Spinal cord (tissue), 10 donors: ENCODE measurements around the gene AP3S2. TPM values are rescaled to one million over a fixed set of nuclear protein-coding genes. Genes with fewer than 3 reads are reported as not detected.
"Not testable (repeated sequence)": the region's sequence is repeated elsewhere in the genome, so short reads cannot be mapped to it uniquely, and the experiment has no call there.

ENCODE experiments used
- DNase-seq, 6 donors: peaks; one replicate each; pipeline versions ENCODE4 v3.0.0 to v3.0.0-alpha.2; 2013 to 2015; ENCODE audit warnings: low spot score in 6 of 6, low read depth in 4 of 6
- H3K27ac ChIP-seq: one replicate; pipeline ENCODE4 v1.5.1; 2013; ENCODE audit warnings: low read depth, low read length, control low read depth
- H3K27me3 ChIP-seq: one replicate; pipeline ENCODE4 v1.6.1; 2013; ENCODE audit warnings: low read length; ENCODE audit not compliant: control insufficient read depth, insufficient read depth
- H3K36me3 ChIP-seq: one replicate; pipeline ENCODE4 v1.6.1; 2013; ENCODE audit warnings: low read length; ENCODE audit not compliant: control insufficient read depth, insufficient read depth
- H3K4me1 ChIP-seq: one replicate; pipeline ENCODE4 v1.6.1; 2013; ENCODE audit warnings: low read length; ENCODE audit not compliant: control insufficient read depth, insufficient read depth
- H3K4me3 ChIP-seq: one replicate; pipeline ENCODE4 v1.5.1; 2013; ENCODE audit warnings: low read depth, low read length, control low read depth
- H3K9me3 ChIP-seq: one replicate; pipeline ENCODE4 v1.6.1; 2013; ENCODE audit warnings: low read length; ENCODE audit not compliant: control insufficient read depth, insufficient read depth
- WGBS: methylation state at CpG from one replicate; pipeline ENCODE4 v1.1.5; 2013; ENCODE audit warnings: missing lambda C conversion rate; ENCODE audit not compliant: insufficient coverage; 5-methylcytosine and 5-hydroxymethylcytosine counted together
- long read RNA-seq, 4 donors: transcript quantifications; one replicate each; lab custom pipeline, GENCODE V29; 2026
- polyA plus RNA-seq, 2 donors: library from polyadenylated mRNA; unstranded; fragments of 120-200 nt; gene quantifications; one replicate each; pipeline ENCODE4 v1.2.1, GENCODE V29; 2013; ENCODE audit not compliant: insufficient read length in 2 of 2
- total RNA-seq, 2 donors: library from RNA; depleted of rRNA in 1 of 2; stranded (reverse); fragments of 120-200 nt in 1 of 2; fragments of >200 nt in 1 of 2; gene quantifications; one replicate each; pipeline versions ENCODE4 v1.2.3 to v1.2.4, GENCODE V29; 2013 to 2014
- donor health status: healthy.

The AP3S2 gene
- total RNA-seq (10 to 100 TPM; 47.1 to 66.0 TPM), polyA plus RNA-seq (10 to 100 TPM; 43.6 to 50.5 TPM)
- long read RNA-seq, donor 1, full-length matches to known transcripts = 19 of 19 reads
- long read RNA-seq, donor 1, partial matches to known transcripts = 0 of 19 reads
- long read RNA-seq, donor 1, other reads (novel, unspliced or antisense) = 0 of 19 reads
- long read RNA-seq, donor 2, full-length matches to known transcripts = 3 of 3 reads
- long read RNA-seq, donor 2, partial matches to known transcripts = 0 of 3 reads
- long read RNA-seq, donor 2, other reads (novel, unspliced or antisense) = 0 of 3 reads
- long read RNA-seq, donor 3, full-length matches to known transcripts = 4 of 4 reads
- long read RNA-seq, donor 3, partial matches to known transcripts = 0 of 4 reads
- long read RNA-seq, donor 3, other reads (novel, unspliced or antisense) = 0 of 4 reads
- long read RNA-seq, donor 4, full-length matches to known transcripts = 13 of 13 reads
- long read RNA-seq, donor 4, partial matches to known transcripts = 0 of 13 reads
- long read RNA-seq, donor 4, other reads (novel, unspliced or antisense) = 0 of 13 reads

DNA sequence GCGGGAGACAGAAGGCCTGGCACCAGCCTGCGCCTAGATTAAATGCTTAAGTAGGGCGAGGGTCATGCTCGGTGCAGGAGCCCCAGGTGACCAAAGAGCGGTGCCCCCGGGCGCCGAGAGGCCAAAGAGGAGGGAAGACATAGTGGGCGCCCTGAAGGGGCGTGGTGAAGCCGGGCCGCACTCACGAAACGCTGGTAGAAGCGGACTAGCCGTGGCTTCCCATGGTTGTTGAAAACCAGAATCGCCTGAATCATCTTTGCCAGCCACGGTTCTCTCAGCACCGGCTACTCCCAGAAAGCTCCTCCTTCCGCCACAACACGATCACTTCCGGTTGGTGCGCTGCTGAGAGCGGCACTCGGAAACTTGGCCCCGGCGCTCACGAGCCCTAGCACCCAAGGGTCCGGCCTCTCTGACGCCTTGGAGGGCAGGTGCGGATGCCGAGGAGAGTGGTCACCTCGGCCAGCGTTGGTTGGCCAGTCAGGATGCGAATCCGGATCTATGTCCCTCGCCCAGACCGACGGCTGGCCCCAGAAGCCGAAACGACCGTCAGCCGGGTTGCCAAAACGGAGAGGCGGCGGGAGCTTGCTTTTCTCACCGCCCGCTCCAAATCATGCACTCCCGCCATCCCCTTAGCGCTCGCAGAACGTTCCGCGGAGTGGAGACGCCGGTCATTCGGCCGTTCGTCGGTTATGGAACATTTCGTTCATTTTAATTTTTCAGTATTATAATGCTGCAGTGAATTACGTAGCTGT is at the start of gene AP3S2:
Gene AP3S2 (minus strand): TSS at position 299 of the 752 bp plus-strand sequence. CDS start 45 bp downstream, at position 254.
- WGBS = 0% methylated on average over 49 of the region's 62 CpGs
- peak within 1 kb of the TSS; percentile 95 for H3K4me3 ChIP-seq
- peak within 1 kb of the TSS; percentile 98 for H3K27ac ChIP-seq
- peak; percentile 88 to 98 (median 90) for DNase-seq
- no peaks in the 10 kb centered on the region for H3K9me3 ChIP-seq
- peaks cover 12% of the 10 kb centered on the region for H3K4me1 ChIP-seq
- H3K36me3 ChIP-seq = no peaks in the 10 kb centered on the region
- no peaks in the 10 kb centered on the region for H3K27me3 ChIP-seq

DNA sequence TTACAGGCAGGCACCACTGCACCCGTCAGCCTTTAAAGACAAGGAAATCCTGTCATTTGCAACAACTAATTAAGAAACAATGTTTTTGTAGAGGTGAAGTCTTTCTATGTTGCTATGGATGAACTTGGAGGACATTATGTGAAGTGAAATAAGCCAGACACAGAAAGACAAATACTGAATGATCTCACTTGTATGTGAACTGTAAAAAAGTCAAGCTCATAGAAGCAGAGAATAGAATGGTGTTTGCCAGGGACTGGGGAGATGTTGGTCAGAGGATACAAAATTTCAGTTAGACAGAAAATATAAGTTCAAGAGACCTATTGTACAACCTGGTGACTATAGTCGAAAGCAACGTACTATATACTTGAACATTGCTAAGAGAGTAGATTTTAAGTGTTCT is 46.1 kb upstream of the AP3S2 start:
- H3K4me3 ChIP-seq = no peak overlapping the region
- H3K36me3 ChIP-seq = no peaks in the 10 kb centered on the region
- no peaks in the 10 kb centered on the region for H3K4me1 ChIP-seq
- no peaks in the 10 kb centered on the region for H3K9me3 ChIP-seq
- DNase-seq = no peak
- no peaks in the 10 kb centered on the region for H3K27me3 ChIP-seq
- WGBS = no CpG with 5 or more reads among the region's 3 CpGs
- H3K27ac ChIP-seq = no peak overlapping the region

DNA sequence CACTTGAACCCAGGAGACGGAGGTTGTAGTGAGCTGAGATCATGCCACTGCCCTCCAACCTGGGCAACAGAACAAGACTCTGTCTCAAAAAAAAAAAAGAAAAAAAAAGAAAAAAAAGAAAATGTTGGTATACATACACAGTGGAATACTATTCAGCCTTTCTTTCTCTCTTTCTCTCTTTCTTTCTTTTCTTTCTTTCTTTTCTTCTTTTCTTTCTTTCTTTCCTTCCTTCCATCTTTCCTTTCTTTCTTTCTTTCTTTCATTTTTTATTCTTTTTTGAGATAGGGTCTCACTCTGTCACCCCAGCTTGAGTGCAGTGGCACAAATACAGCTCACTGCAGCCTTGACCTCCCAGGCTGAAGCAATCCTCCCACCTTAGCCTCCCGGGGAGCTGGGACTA is 45.6 kb upstream of the AP3S2 start:
- H3K4me3 ChIP-seq, H3K27ac ChIP-seq, H3K4me1 ChIP-seq, H3K9me3 ChIP-seq, H3K36me3 ChIP-seq, DNase-seq, H3K27me3 ChIP-seq: not testable (repeated sequence)
- WGBS = 83% methylated on average over 1 of the region's 2 CpGs

DNA sequence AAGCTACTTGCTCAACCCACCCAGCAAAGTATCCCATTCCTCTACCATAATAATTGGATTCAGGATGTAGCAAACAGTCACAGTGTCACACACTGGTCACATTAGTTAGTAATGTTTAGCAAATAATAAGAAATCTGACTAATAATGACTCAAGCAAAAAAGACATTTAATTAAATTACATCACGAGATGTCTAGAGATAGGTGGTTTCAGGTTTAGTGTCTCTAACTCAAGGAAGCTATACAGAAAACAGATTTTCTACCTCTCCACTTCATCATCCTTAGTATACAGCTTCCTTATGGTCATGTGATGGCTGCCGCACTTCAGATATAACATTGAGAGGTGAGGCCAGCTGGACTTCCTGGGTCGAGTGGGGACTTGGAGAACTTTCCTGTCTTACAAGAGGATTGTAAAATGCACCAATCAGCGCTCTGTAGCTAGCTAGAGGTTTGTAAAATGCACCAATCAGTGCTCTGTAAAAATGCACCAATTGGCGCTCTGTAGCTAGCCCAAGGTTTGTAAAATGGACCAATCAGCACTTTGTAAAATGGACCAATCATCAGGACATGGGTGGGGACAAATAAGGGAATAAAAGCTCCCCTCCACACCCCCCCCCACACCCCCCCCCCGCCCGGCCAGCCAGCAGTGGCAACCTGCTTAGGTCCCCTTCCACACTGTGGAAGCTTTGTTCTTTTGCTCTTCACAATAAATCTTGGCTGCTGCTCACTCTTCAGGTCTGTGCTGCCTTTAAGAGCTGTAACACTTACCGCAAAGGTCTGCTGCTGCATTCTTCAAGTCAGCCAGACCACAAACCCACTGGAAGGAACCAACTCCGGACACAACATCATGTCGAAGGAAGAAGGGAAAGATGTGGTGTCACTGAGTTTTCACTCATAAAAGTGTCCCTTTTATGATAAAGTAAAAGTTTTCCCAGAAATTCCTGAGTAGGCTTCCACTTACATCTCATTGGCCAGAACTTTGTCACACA is 43.9 kb upstream of the AP3S2 start:
- no peaks in the 10 kb centered on the region for H3K9me3 ChIP-seq
- no peaks in the 10 kb centered on the region for H3K27me3 ChIP-seq
- H3K4me1 ChIP-seq = no peaks in the 10 kb centered on the region
- WGBS = 100% methylated on average over 1 of the region's 10 CpGs
- H3K27ac ChIP-seq = no peak overlapping the region
- no peak for DNase-seq
- H3K36me3 ChIP-seq = no peaks in the 10 kb centered on the region
- H3K4me3 ChIP-seq = no peak overlapping the region

DNA sequence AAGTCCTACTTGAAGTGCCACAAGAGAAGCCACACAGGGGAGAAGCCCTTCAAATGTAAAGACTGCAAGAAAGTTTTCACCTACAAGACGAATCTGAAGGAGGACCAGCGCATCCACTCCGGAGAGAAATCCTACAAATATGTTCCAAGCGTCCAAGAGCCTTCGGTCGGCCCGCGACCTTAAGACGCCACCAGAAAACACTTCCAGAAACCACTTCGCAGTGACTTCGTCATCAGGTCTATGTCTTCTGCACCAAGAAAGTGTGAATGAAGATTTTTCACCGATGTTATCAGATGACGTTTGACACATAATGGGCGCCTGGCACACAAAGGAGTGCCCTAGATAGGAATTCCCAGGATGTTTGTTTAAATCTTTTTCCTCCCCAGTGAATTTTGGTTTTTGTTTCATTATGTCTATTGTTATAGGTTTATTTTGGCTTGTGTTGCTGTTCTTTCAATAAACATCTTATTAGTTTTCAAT is 43.0 kb upstream of the AP3S2 start:
- Histone ChIP-seq H3K4me3 (no peak overlapping the region), H3K4me1 (no peaks in the 10 kb centered on the region), H3K27me3 (no peaks in the 10 kb centered on the region), H3K27ac (no peak overlapping the region), H3K9me3 (no peaks in the 10 kb centered on the region), H3K36me3 (no peaks in the 10 kb centered on the region)
- WGBS = 90% methylated on average over 11 of the region's 14 CpGs
- DNase-seq = no peak

DNA sequence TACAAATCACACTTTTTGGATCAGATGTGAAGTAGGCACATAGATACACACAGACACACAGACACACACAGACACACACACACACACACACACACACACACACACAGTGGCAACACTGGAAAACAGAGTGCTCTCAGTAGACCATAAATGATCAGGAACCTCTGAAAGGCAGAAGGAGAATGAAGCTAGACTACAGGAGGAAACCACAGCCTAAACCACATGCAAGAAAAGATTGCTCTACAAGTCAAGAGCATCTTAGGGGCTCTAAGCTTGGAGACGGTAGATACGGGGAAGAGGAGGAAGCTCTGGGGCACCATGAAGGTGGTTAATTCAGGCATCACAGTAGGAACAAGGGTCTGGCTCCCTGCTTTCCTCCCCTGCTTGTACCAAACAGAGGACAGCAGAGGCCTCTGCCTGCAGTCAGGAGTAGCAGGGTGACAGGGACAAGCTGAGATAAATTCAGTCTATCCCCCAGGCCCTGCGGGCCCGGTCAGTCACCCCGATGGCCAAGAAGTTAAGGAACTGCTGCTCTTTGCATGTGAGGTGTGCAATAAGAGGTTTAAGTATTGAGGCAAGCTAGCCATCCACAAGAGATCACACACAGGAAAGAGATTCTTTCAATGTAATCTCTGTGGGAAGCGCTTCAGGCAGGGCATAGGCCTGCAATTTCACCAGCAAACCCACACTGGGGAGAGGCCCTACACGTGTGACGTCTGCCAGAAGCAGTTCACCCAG is 42.4 kb upstream of the AP3S2 start:
- DNase-seq = no peak
- Histone ChIP-seq H3K9me3 (no peaks in the 10 kb centered on the region), H3K27ac (no peak overlapping the region), H3K36me3 (no peaks in the 10 kb centered on the region), H3K27me3 (no peaks in the 10 kb centered on the region), H3K4me3 (no peak overlapping the region), H3K4me1 (no peaks in the 10 kb centered on the region)
- 81% methylated on average over 8 of the region's 8 CpGs for WGBS

DNA sequence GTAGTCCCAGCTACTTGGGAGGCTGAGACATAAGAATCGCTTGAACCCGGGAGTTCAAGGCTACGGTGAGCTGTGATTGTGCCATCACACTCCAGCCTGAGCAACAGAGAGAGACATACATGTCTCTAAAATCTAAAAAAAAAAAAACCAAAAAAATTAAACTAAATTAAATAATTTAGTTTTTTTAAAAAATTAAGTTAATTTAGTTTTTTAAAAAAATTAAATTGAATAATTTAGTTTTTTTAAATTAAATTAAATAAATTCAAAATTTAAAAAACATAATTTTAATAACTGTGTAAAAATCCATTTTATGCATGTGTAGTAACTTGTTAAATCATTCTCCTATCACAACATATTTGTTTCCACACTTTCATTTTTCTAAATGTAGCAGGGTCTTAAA is 39.1 kb upstream of the AP3S2 start:
- WGBS = 100% methylated on average over 2 of the region's 3 CpGs
- no peaks in the 10 kb centered on the region for H3K36me3 ChIP-seq
- no peaks in the 10 kb centered on the region for H3K4me1 ChIP-seq
- no peaks in the 10 kb centered on the region for H3K9me3 ChIP-seq
- no peak for DNase-seq
- H3K27ac ChIP-seq = no peak overlapping the region
- no peaks in the 10 kb centered on the region for H3K27me3 ChIP-seq
- no peak overlapping the region for H3K4me3 ChIP-seq

DNA sequence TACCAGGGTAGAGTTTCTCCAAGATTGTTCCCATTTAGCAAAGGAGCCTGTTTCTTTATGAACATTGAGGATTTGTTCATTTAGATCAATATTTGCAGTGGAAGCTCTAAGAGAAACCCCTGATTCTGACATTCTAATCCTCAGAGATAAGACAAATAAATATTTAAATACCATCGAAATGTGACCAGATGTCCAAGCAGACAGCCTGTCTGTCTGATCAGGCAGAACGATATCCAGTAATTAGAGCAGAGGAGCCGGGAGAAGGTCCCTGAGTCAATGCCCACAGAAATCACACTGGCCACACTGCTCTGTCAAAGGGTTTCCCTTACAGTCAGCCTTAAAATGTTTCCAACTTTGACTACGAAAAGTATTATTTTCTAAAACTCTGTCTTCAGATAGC is 34.6 kb upstream of the AP3S2 start:
- 78% methylated on average over 3 of the region's 4 CpGs for WGBS
- Histone ChIP-seq H3K4me1 (no peaks in the 10 kb centered on the region), H3K36me3 (no peaks in the 10 kb centered on the region), H3K9me3 (no peaks in the 10 kb centered on the region), H3K4me3 (no peak overlapping the region), H3K27me3 (no peaks in the 10 kb centered on the region), H3K27ac (no peak overlapping the region)
- no peak for DNase-seq
